D721Med (cell line): ENCODE data around the gene SLC9A9.
"Not testable (repeated sequence)": the region's sequence is repeated elsewhere in the genome, so short reads cannot be mapped to it uniquely, and the experiment has no call there.

ENCODE experiments used
- DNase-seq: peaks from one replicate; pipeline ENCODE4 v3.0.0; 2011; ENCODE audit warnings: low spot score; ENCODE audit not compliant: insufficient read length
- FAIRE-seq: peaks from 2 replicates; lab custom pipeline; 2011; peaks lifted over from hg19 to GRCh38; lab: Jason Lieb, UNC
- CTCF ChIP-seq: IDR thresholded peaks from 2 replicates; pipeline ENCODE4 v1.5.1; 2012; ENCODE audit warnings: mild to moderate bottlenecking, control low read depth; ENCODE audit not compliant: insufficient read depth; ENCODE audit errors: missing control alignments

Gene SLC9A9

GRCh38 chr3:143884861-143885260 is 36.6 kb upstream of the SLC9A9 start:
- no peak for DNase-seq
- no peak for FAIRE-seq
- TF ChIP-seq CTCF, result no peak

- no peak for TF ChIP-seq CTCF
- DNase-seq (no peak), FAIRE-seq (no peak)
Measured at GRCh38 chr3:143883151-143883550, 34.9 kb upstream of the SLC9A9 start.

GRCh38 chr3:143881095-143881494 is 32.8 kb upstream of the SLC9A9 start:
- FAIRE-seq (no peak), DNase-seq (no peak)
- no peak for TF ChIP-seq CTCF

- TF ChIP-seq CTCF, result no peak
- DNase-seq (no peak), FAIRE-seq (no peak)
Measured at GRCh38 chr3:143875546-143875945, 27.3 kb upstream of the SLC9A9 start.

GRCh38 chr3:143873553-143873952 is 25.3 kb upstream of the SLC9A9 start:
- FAIRE-seq, DNase-seq: not testable (repeated sequence)

- FAIRE-seq (no peak), DNase-seq (no peak)
- TF ChIP-seq CTCF, result no peak
Measured at GRCh38 chr3:143865302-143865701, 17.0 kb upstream of the SLC9A9 start.

GRCh38 chr3:143859465-143860203 is 11.4 kb upstream of the SLC9A9 start:
- no peak for TF ChIP-seq CTCF
- FAIRE-seq (no peak), DNase-seq (no peak)
